ENCODE results near the gene SPOCK2. TPM values are rescaled to one million over a fixed set of nuclear protein-coding genes. Genes with fewer than 3 reads are reported as not detected.

SPOCK2 gene
- total and polyA plus RNA-seq, 2 of the 13 experiments (the other 11 are each of a cell fraction or from before 2014, with no cell fraction given) = 8.6 to 30.6 TPM

- TF ChIP-seq, protein P1, sequence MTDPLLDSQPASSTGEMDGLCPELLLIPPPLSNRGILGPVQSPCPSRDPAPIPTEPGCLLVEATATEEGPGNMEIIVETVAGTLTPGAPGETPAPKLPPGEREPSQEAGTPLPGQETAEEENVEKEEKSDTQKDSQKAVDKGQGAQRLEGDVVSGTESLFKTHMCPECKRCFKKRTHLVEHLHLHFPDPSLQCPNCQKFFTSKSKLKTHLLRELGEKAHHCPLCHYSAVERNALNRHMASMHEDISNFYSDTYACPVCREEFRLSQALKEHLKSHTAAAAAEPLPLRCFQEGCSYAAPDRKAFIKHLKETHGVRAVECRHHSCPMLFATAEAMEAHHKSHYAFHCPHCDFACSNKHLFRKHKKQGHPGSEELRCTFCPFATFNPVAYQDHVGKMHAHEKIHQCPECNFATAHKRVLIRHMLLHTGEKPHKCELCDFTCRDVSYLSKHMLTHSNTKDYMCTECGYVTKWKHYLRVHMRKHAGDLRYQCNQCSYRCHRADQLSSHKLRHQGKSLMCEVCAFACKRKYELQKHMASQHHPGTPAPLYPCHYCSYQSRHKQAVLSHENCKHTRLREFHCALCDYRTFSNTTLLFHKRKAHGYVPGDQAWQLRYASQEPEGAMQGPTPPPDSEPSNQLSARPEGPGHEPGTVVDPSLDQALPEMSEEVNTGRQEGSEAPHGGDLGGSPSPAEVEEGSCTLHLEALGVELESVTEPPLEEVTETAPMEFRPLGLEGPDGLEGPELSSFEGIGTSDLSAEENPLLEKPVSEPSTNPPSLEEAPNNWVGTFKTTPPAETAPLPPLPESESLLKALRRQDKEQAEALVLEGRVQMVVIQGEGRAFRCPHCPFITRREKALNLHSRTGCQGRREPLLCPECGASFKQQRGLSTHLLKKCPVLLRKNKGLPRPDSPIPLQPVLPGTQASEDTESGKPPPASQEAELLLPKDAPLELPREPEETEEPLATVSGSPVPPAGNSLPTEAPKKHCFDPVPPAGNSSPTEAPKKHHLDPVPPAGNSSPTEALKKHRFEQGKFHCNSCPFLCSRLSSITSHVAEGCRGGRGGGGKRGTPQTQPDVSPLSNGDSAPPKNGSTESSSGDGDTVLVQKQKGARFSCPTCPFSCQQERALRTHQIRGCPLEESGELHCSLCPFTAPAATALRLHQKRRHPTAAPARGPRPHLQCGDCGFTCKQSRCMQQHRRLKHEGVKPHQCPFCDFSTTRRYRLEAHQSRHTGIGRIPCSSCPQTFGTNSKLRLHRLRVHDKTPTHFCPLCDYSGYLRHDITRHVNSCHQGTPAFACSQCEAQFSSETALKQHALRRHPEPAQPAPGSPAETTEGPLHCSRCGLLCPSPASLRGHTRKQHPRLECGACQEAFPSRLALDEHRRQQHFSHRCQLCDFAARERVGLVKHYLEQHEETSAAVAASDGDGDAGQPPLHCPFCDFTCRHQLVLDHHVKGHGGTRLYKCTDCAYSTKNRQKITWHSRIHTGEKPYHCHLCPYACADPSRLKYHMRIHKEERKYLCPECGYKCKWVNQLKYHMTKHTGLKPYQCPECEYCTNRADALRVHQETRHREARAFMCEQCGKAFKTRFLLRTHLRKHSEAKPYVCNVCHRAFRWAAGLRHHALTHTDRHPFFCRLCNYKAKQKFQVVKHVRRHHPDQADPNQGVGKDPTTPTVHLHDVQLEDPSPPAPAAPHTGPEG (CRISPR knock-in tag; IDR thresholded peaks at IDR 0.05) = no peak
- TF ChIP-seq ZKSCAN1 (IDR thresholded peaks at IDR 0.05; ENCODE audit: low read length) = no peak
- TF ChIP-seq HMG20A (CRISPR knock-in tag; IDR thresholded peaks at IDR 0.05; ENCODE audit: borderline replicate concordance) = peak; percentile 86; the same call in 1 of the 2 replicates
- TF ChIP-seq ETV6 (CRISPR knock-in tag; conservative IDR thresholded peaks at IDR 0.05) = no peak
- TF ChIP-seq ZGPAT (CRISPR knock-in tag; IDR thresholded peaks at IDR 0.05) = peak; percentile 96
- TF ChIP-seq, protein P2, sequence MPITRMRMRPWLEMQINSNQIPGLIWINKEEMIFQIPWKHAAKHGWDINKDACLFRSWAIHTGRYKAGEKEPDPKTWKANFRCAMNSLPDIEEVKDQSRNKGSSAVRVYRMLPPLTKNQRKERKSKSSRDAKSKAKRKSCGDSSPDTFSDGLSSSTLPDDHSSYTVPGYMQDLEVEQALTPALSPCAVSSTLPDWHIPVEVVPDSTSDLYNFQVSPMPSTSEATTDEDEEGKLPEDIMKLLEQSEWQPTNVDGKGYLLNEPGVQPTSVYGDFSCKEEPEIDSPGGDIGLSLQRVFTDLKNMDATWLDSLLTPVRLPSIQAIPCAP (CRISPR knock-in tag; IDR thresholded peaks at IDR 0.05; ENCODE audit: low read depth) = no peak
- TF ChIP-seq ZNF740 (CRISPR knock-in tag; IDR thresholded peaks at IDR 0.05) = no peak
- TF ChIP-seq, protein P3, sequence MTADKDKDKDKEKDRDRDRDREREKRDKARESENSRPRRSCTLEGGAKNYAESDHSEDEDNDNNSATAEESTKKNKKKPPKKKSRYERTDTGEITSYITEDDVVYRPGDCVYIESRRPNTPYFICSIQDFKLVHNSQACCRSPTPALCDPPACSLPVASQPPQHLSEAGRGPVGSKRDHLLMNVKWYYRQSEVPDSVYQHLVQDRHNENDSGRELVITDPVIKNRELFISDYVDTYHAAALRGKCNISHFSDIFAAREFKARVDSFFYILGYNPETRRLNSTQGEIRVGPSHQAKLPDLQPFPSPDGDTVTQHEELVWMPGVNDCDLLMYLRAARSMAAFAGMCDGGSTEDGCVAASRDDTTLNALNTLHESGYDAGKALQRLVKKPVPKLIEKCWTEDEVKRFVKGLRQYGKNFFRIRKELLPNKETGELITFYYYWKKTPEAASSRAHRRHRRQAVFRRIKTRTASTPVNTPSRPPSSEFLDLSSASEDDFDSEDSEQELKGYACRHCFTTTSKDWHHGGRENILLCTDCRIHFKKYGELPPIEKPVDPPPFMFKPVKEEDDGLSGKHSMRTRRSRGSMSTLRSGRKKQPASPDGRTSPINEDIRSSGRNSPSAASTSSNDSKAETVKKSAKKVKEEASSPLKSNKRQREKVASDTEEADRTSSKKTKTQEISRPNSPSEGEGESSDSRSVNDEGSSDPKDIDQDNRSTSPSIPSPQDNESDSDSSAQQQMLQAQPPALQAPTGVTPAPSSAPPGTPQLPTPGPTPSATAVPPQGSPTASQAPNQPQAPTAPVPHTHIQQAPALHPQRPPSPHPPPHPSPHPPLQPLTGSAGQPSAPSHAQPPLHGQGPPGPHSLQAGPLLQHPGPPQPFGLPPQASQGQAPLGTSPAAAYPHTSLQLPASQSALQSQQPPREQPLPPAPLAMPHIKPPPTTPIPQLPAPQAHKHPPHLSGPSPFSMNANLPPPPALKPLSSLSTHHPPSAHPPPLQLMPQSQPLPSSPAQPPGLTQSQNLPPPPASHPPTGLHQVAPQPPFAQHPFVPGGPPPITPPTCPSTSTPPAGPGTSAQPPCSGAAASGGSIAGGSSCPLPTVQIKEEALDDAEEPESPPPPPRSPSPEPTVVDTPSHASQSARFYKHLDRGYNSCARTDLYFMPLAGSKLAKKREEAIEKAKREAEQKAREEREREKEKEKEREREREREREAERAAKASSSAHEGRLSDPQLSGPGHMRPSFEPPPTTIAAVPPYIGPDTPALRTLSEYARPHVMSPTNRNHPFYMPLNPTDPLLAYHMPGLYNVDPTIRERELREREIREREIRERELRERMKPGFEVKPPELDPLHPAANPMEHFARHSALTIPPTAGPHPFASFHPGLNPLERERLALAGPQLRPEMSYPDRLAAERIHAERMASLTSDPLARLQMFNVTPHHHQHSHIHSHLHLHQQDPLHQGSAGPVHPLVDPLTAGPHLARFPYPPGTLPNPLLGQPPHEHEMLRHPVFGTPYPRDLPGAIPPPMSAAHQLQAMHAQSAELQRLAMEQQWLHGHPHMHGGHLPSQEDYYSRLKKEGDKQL (CRISPR knock-in tag; IDR thresholded peaks at IDR 0.05; ENCODE audit: low read depth) = peak; percentile 90
- no peak for TF ChIP-seq TSC22D2 (CRISPR knock-in tag; IDR thresholded peaks at IDR 0.05; ENCODE audit: borderline replicate concordance)
- TF ChIP-seq ZNF20 (CRISPR knock-in tag; IDR thresholded peaks at IDR 0.05) = no peak
- TF ChIP-seq FOXM1 (CRISPR knock-in tag; IDR thresholded peaks at IDR 0.05) = no peak
- TF ChIP-seq PAWR (CRISPR knock-in tag; IDR thresholded peaks at IDR 0.05; ENCODE audit: borderline replicate concordance) = no peak
- TF ChIP-seq, protein P4, sequence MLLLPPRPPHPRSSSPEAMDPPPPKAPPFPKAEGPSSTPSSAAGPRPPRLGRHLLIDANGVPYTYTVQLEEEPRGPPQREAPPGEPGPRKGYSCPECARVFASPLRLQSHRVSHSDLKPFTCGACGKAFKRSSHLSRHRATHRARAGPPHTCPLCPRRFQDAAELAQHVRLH (CRISPR knock-in tag; IDR thresholded peaks at IDR 0.05; ENCODE audit: borderline replicate concordance, low read depth) = 0 out of 2 replicates have a peak, but pooled peaks have one; percentile 71
Observed at GRCh38 chr10:72098301-72098835, 10.0 kb upstream of the SPOCK2 start (continued).

All from HepG2 (cell line).